Activated CD8-positive, alpha-beta memory T cell treated with anti-CD3 and anti-CD28 coated beads, Interleukin-2, amount 50 U/mL, for 24 hours (primary cell): ENCODE data around the gene MYBPC1.
"Not testable (repeated sequence)": the region's sequence is repeated elsewhere in the genome, so short reads cannot be mapped to it uniquely, and the experiment has no call there.

Experiments used
- DNase-seq: peaks from one replicate; pipeline ENCODE4 v3.0.0-alpha.2; 2020; ENCODE audit errors: extremely low read depth

MYBPC1 gene

GRCh38 chr12:101594700-101595099 lies at the start of gene MYBPC1:
MYBPC1 (plus strand) TSS chr12:101594971; CDS start chr12:101595071, 100 bp downstream.
- no peak for DNase-seq

- DNase-seq, result no peak
Observed at GRCh38 chr12:101551362-101552114, 43.2 kb upstream of the MYBPC1 start.

- no peak for DNase-seq
Observed at GRCh38 chr12:101552277-101552676, 42.5 kb upstream of the MYBPC1 start.

GRCh38 chr12:101557094-101557493 lies 37.7 kb upstream of the MYBPC1 start:
- DNase-seq, result no peak

- DNase-seq, result not testable (repeated sequence)
Observed at GRCh38 chr12:101558726-101559125, 36.0 kb upstream of the MYBPC1 start.

GRCh38 chr12:101563212-101563611 lies 31.6 kb upstream of the MYBPC1 start:
- no peak for DNase-seq

GRCh38 chr12:101564912-101565311 lies 29.9 kb upstream of the MYBPC1 start:
- DNase-seq, result no peak

- no peak for DNase-seq
Observed at GRCh38 chr12:101566318-101566717, 28.5 kb upstream of the MYBPC1 start.

- DNase-seq, result no peak
Observed at GRCh38 chr12:101567918-101568317, 26.9 kb upstream of the MYBPC1 start.

- no peak for DNase-seq
Observed at GRCh38 chr12:101570047-101570446, 24.7 kb upstream of the MYBPC1 start.

- no peak for DNase-seq
Observed at GRCh38 chr12:101571105-101571504, 23.7 kb upstream of the MYBPC1 start.

GRCh38 chr12:101573743-101574142 lies 21.0 kb upstream of the MYBPC1 start:
- DNase-seq, result no peak

GRCh38 chr12:101578417-101578816 lies 16.4 kb upstream of the MYBPC1 start:
- no peak for DNase-seq

- DNase-seq, result no peak
Observed at GRCh38 chr12:101581190-101581589, 13.6 kb upstream of the MYBPC1 start.

- no peak for DNase-seq
Observed at GRCh38 chr12:101582937-101583336, 11.8 kb upstream of the MYBPC1 start.

GRCh38 chr12:101590383-101590782 lies 4.4 kb upstream of the MYBPC1 start:
- DNase-seq, result no peak

- no peak for DNase-seq
Observed at GRCh38 chr12:101591781-101592180, 3.0 kb upstream of the MYBPC1 start.

- no peak for DNase-seq
Observed at GRCh38 chr12:101592448-101592847, 2.3 kb upstream of the MYBPC1 start.

- DNase-seq, result no peak
Observed at GRCh38 chr12:101592921-101593320, 1.9 kb upstream of the MYBPC1 start.

GRCh38 chr12:101596172-101596571 lies 1.4 kb downstream of the MYBPC1 start:
- DNase-seq, result no peak

- DNase-seq, result no peak
Observed at GRCh38 chr12:101597164-101597563, 2.4 kb downstream of the MYBPC1 start.

- no peak for DNase-seq
Observed at GRCh38 chr12:101598483-101598882, 3.7 kb downstream of the MYBPC1 start.

GRCh38 chr12:101599311-101599710 lies 4.5 kb downstream of the MYBPC1 start:
- no peak for DNase-seq
